Stimulated activated effector memory CD8-positive, alpha-beta T cell treated with anti-CD3 and anti-CD28 coated beads, Interleukin-12 subunit alpha, Interleukin-12 subunit beta, amount 100 ng/mL, for 72 hours (primary cell): ENCODE data around the gene CELSR1.

ENCODE experiments used
- ATAC-seq: fragments of 150-1000 bp; cut with Tn5 transposase; 2 replicates; pipeline ENCODE4 v1.10.0; 2021
- DNase-seq, 2 donors: peaks; one replicate each; pipeline ENCODE4 v3.0.0; 2021 to 2022; ENCODE audit warnings: low spot score in 2 of 2
- H3K27ac Mint-ChIP-seq: one replicate; pipeline ENCODE4 v1.8.0; 2022; ENCODE audit warnings: mild to moderate bottlenecking, mixed read lengths
- H3K36me3 Mint-ChIP-seq: one replicate; pipeline ENCODE4 v1.8.0; 2022; ENCODE audit warnings: mild to moderate bottlenecking, mixed read lengths
- H3K4me1 Mint-ChIP-seq: one replicate; pipeline ENCODE4 v1.8.0; 2022; ENCODE audit warnings: mixed read lengths
- H3K4me3 Mint-ChIP-seq: one replicate; pipeline ENCODE4 v1.8.0; 2022; ENCODE audit warnings: mild to moderate bottlenecking, mixed read lengths
- H3K9me3 Mint-ChIP-seq: one replicate; pipeline ENCODE4 v1.8.0; 2022; ENCODE audit warnings: mixed read lengths

Gene CELSR1

GRCh38 chr22:46577368-46578249 is 40.2 kb upstream of the CELSR1 start:
- DNase-seq (peak in 1 of 2 donors; percentile 19), ATAC-seq (peak; percentile 45)
- Mint-ChIP-seq H3K36me3 (peaks cover 19% of the 10 kb centered on the region), H3K27ac (peak overlapping the region; percentile 86), H3K9me3 (no peaks in the 10 kb centered on the region), H3K4me1 (peaks cover 58% of the 10 kb centered on the region), H3K4me3 (peak overlapping the region; percentile 88)

GRCh38 chr22:46576556-46577367 is 39.3 kb upstream of the CELSR1 start:
- peak; percentile 44 to 64 for DNase-seq
- H3K4me3 Mint-ChIP-seq, result peak overlapping the region; percentile 65
- peaks cover 53% of the 10 kb centered on the region for H3K4me1 Mint-ChIP-seq
- H3K36me3 Mint-ChIP-seq, result peaks cover 19% of the 10 kb centered on the region
- peaks cover 5% of the 10 kb centered on the region for H3K9me3 Mint-ChIP-seq
- ATAC-seq, result peak; percentile 77
- H3K27ac Mint-ChIP-seq, result peak overlapping the region; percentile 50

- DNase-seq, result no peak
- H3K27ac Mint-ChIP-seq, result peak overlapping the region; percentile 50
These were observed 38.6 kb upstream of the CELSR1 start for GRCh38 chr22:46575911-46576555.

GRCh38 chr22:46574993-46575910 is 37.8 kb upstream of the CELSR1 start:
- Mint-ChIP-seq H3K4me3 (peak overlapping the region; percentile 65), H3K36me3 (peaks cover 19% of the 10 kb centered on the region), H3K27ac (peak overlapping the region; percentile 50), H3K9me3 (peaks cover 9% of the 10 kb centered on the region), H3K4me1 (peaks cover 49% of the 10 kb centered on the region)
- DNase-seq (no peak), ATAC-seq (no peak)

More at GRCh38 chr22:46575911-46576555, 38.6 kb upstream of the CELSR1 start:
- ATAC-seq, result no peak
- Mint-ChIP-seq H3K4me1 (peaks cover 53% of the 10 kb centered on the region), H3K4me3 (peak overlapping the region; percentile 65), H3K9me3 (peaks cover 9% of the 10 kb centered on the region), H3K36me3 (peaks cover 19% of the 10 kb centered on the region)

GRCh38 chr22:46574438-46574992 is 37.1 kb upstream of the CELSR1 start:
- peak overlapping the region; percentile 50 for H3K27ac Mint-ChIP-seq

GRCh38 chr22:46573781-46574437 is 36.5 kb upstream of the CELSR1 start:
- peaks cover 36% of the 10 kb centered on the region for H3K4me1 Mint-ChIP-seq
- no peak overlapping the region for H3K27ac Mint-ChIP-seq
- ATAC-seq (no peak), DNase-seq (no peak)
- H3K4me3 Mint-ChIP-seq, result no peak overlapping the region
- peaks cover 9% of the 10 kb centered on the region for H3K9me3 Mint-ChIP-seq
- H3K36me3 Mint-ChIP-seq, result peaks cover 16% of the 10 kb centered on the region

More at GRCh38 chr22:46574438-46574992, 37.1 kb upstream of the CELSR1 start:
- Mint-ChIP-seq H3K9me3 (peaks cover 9% of the 10 kb centered on the region), H3K36me3 (peaks cover 19% of the 10 kb centered on the region), H3K4me3 (peak overlapping the region; percentile 65), H3K4me1 (peaks cover 42% of the 10 kb centered on the region)
- ATAC-seq (no peak), DNase-seq (no peak)

GRCh38 chr22:46572911-46573780 is 35.7 kb upstream of the CELSR1 start:
- H3K9me3 Mint-ChIP-seq, result peaks cover 9% of the 10 kb centered on the region
- peaks cover 13% of the 10 kb centered on the region for H3K36me3 Mint-ChIP-seq
- peaks cover 33% of the 10 kb centered on the region for H3K4me1 Mint-ChIP-seq
- ATAC-seq (no peak), DNase-seq (no peak)
- H3K4me3 Mint-ChIP-seq, result no peak overlapping the region
- no peak overlapping the region for H3K27ac Mint-ChIP-seq

- Mint-ChIP-seq H3K9me3 (peaks cover 9% of the 10 kb centered on the region), H3K4me1 (peaks cover 33% of the 10 kb centered on the region), H3K4me3 (no peak overlapping the region), H3K36me3 (peaks cover 7% of the 10 kb centered on the region), H3K27ac (no peak overlapping the region)
- ATAC-seq (no peak), DNase-seq (no peak)
These were observed 34.3 kb upstream of the CELSR1 start for GRCh38 chr22:46571642-46572250.

- Mint-ChIP-seq H3K4me1 (peaks cover 20% of the 10 kb centered on the region), H3K4me3 (no peak overlapping the region), H3K27ac (no peak overlapping the region), H3K9me3 (peaks cover 9% of the 10 kb centered on the region), H3K36me3 (no peaks in the 10 kb centered on the region)
- ATAC-seq (no peak), DNase-seq (no peak)
These were observed 32.7 kb upstream of the CELSR1 start for GRCh38 chr22:46569848-46570695.

GRCh38 chr22:46569055-46569847 is 31.8 kb upstream of the CELSR1 start:
- H3K4me1 Mint-ChIP-seq, result peaks cover 13% of the 10 kb centered on the region
- peak; percentile 31 for ATAC-seq

GRCh38 chr22:46568102-46568809 is 30.8 kb upstream of the CELSR1 start:
- peak; percentile 20 for ATAC-seq
- Mint-ChIP-seq H3K4me1 (peaks cover 21% of the 10 kb centered on the region), H3K27ac (peak overlapping the region; percentile 52), H3K9me3 (peaks cover 9% of the 10 kb centered on the region), H3K4me3 (no peak overlapping the region), H3K36me3 (no peaks in the 10 kb centered on the region)
- no peak for DNase-seq

More at GRCh38 chr22:46569055-46569847, 31.8 kb upstream of the CELSR1 start:
- H3K27ac Mint-ChIP-seq, result no peak overlapping the region
- H3K4me3 Mint-ChIP-seq, result no peak overlapping the region
- no peaks in the 10 kb centered on the region for H3K36me3 Mint-ChIP-seq
- no peak for DNase-seq
- peaks cover 9% of the 10 kb centered on the region for H3K9me3 Mint-ChIP-seq
